GM18526 (cell line): ENCODE results near the gene FUBP3.

Experiments used
- POLR2A ChIP-seq: IDR thresholded peaks from 3 replicates; pipeline ENCODE4 v1.6.1; 2011; ENCODE audit not compliant: insufficient read length; ENCODE audit errors: extremely low read depth

FUBP3 gene

DNA sequence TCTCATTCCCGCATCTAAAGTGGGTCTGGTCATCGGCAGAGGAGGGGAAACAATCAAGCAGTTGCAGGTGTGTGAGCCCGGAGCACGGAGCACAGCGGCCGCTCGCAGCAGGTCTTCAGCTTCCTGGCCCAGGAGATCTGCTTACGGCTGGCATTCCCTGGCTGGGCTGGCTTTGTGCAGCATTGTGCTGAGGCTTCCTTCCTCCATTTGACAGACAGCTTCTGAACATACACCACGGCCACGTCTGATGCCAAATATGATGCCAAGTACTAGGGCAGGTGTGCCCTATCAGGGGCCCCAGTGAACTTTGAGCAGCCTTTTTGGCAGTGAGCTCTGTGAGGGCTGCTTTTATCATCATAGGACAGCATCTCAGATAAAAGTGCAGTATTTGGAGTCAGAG lies 37.1 kb downstream of the FUBP3 start:
- TF ChIP-seq POLR2A: no peak

DNA sequence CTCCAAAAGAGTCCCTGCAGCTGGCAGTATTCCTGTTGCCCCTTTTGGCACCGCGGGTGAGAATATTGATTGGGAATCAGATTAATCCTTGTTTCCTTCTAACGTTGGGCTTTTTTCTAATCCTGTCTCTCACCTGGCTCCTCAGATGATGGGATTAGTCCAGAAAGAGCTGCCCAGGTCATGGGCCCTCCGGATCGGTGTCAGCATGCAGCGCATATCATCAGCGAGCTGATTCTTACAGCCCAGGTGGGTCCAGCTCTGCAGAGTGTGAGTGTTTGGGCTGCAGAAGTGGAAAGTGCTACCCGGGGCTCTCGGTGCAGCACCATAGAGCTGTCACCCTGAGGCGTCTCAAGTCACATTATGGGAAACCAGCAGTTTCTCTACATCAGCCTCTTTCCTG lies 44.1 kb downstream of the FUBP3 start:
- TF ChIP-seq POLR2A: no peak

DNA sequence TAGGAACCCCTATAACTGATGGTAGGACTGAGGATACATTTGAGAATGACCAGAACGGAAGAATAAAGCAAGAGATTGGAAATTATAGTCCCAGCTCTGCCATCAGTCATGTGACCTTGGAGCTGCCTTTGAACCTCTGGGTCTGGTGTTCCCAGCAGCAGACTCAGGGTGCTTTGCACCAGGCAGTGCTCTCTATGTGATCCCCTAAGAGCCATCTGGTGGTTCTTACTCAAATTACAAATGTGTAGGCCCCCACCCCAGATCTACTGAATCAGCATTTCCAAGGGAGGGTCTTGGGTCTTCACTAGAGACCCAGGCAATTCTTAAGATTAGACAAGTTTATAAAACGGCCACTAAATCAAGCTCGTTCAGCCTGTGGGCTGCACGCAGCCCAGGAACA lies 44.8 kb downstream of the FUBP3 start:
- TF ChIP-seq POLR2A: no peak

DNA sequence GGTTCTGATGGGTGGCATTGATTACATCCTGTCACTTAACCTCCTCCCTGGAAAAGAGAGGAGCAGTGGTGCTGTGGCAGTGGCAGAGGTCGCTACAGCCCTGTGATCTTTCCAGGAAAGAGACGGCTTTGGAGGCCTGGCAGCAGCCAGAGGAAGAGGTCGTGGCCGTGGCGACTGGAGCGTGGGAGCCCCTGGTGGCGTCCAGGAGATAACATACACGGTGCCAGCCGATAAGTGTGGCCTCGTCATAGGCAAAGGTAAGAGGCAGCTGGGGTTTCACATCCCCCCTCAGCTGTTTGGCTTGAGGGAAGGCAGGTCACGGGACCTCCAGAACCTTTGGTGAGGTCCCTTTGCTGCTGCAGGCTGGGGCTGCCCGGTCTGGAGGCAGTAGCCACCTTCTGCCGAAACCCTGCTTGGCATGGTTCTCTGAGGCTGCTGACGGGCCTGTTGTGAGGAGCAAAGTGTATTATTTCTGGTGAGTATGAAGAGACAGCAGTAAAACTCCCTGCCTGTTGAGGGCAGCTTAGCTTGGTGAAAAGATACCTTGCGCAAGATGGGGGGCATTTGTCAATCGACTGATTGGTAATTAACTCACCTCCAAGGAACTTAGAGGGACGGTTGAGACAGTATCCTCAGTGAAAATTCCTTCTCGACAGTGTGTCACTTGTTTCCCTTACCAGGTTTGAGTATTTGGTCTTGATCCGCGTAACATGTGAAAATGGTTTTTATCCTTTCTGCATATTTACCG lies 47.0 kb downstream of the FUBP3 start:
- TF ChIP-seq POLR2A: no peak

DNA sequence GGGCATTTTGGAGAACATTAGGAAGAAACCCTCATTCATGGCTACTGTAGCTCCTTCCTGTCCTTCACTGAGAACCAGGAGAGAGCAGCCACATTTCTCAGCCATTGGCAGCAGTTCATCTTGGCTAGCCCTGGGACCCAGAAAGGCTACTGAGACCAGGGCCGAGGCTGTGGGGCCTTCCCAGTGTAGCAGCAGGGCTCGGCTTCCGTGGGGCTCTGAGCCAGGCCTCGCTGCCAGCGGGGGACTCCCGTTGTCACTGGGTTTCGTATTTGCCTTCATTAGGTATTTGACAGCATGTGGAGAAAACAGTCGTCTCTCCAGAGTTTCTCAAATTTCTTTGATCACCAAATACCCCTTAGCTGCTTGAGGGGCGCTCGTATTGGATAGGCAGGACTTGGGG lies 47.7 kb downstream of the FUBP3 start:
- no peak for TF ChIP-seq POLR2A

DNA sequence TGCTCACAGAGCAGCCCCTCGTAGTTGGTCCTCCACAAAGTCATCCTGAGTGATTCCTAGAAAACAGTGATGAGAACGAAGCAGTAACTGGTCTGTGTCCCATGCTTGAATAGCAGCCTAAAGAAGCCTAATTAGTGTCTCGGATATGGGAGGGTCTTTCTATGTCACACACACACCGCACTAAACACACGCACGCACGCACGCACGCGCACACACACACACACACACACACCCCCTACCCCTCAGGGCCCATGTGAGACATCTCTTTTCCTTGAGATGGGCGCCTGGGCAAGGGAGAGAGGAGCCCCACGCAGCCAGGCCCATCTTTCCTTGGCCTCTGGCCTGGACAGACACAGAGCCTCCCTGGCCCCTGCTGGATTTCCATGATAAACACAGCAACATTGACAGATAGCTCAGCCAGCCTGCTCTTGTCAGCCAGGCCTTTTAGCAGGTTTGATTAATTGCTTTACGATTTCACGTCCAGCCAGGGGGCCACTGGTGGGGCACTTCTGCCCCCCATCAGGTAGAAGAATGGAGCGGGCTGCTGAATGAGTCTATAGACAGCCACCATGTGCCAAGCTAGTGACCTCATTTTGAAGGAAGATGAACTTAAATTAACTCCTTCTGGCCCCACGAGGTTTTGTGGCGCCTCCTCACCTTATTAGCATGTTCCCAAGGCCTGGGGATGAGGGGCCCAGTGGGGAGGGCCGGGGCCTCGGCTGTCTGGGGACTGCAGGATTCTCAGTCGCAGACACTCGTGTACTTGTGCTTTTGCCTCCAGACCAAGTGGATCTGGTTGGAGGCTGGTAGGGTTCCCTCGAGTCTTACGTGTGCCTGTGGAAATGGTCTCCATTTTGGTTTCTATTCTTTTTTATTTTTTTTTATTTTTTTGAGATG lies 48.8 kb downstream of the FUBP3 start:
- no peak for TF ChIP-seq POLR2A

DNA sequence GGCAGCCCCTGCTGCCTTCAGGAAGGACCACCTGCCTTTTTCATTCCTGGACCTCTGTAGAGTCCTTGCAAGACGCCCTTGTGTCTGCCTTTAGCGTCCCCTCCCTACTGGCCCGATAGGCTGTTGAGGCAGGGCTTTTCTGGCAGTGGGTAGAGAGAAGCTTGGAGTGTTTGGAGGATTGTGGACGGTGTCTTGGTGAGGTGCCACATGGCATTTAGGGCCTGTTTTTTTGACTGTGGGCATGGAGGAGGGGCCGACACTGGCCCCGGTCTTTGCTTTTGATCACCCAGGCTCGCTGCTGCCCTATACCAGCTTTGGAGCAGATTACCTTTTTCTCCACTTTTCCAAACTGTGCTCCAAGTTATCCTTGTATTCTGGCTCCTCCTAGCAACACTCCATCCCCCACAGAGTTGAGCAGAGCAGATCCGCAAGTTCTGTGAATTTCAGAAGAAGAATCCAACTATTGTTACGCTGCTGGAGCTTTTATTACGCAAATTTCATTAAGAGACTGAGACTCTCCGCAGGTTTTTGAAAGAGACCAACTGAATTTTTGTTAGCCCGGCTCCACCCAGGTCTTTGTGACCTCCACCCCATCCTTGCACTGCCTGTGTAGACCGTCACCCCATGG lies 50.2 kb downstream of the FUBP3 start:
- TF ChIP-seq POLR2A: no peak

DNA sequence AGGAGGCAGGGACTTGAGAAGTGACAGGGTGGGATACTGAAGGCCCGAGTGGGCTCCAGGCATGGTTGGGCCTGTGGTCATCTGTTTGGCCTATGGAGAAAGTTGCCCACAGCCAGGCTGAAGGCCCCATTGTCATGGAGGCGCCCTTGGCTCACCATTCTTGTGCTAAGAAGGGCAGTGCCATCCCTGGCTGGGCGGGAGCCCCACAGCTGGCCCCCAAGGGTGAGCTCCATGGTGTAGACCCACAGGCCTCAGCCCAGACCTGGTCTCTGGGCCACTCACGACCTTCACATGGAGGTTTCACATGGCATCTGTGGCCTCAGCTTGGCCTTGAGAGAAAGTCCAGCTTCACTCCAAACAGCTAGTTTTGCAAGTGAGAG lies 50.7 kb downstream of the FUBP3 start:
- no peak for TF ChIP-seq POLR2A

DNA sequence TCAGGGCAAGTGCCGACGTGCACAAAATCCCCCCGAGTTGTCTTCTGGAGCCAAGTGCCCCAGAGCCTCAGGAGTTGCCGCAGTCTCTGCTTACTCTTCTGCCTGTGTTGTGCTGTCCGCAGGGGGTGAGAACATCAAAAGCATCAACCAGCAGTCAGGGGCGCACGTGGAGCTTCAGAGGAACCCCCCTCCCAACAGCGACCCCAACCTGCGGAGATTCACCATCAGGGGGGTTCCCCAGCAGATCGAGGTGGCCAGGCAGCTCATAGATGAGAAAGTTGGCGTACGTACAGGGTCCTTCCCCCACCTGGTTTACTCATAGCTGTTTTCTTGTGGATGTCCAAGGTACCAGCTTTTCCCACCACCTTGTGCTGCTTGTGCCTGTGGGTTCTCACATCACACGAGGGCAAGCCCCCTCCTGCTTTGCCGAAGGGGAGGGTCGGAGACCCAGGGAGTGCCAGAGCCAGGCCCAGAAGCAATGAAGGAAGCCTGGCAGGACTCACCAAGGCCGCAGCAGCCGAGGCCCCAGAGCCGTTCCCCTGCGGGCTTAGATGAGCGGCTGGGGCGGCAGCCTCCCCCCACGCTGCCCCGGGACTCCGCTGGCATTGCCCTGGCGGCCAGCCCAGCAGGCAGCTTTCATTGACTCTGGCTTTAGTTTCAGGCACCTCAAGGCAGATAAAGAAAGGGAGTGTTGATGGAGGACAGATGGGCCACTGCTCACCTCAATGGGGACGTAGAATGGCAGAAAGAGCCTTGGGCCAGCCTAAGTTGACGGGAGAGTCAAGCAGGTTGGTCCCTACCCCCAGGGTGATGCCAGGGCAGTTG lies 51.3 kb downstream of the FUBP3 start:
- no peak for TF ChIP-seq POLR2A

DNA sequence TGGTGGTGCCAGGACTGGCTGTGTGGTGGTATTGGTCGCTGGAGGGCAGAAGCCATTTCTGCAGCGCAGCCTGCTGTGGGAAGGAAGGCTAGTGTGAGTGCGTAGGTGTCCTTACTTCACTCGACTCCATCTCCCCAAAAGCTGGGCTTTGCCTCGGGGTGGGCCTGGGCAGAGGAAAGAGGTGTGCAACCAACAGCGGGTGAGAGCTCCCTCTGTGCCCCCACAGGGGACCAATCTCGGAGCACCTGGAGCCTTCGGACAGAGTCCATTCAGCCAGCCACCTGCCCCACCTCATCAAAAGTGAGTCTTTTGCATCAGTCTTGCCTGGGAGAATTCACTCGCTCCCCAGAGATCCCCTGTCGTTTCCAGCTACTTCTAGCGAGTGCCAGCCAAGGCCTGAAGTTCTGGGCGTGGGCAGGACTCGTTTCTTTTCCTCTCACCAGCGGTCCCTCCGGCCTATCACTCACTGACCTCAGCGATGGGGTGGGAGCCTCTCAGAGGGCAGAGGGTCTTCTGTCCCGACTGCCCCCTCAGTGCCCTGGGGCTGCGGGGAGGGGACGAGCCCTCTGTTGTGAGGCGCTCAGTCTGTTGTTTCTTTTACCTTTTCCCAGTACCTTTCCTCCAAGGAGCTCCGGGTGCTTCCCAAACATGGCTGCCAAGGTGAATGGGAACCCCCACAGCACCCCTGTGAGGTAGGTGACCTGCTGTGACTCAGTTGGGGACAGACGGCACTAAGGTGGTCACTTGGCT lies 52.1 kb downstream of the FUBP3 start:
- no peak for TF ChIP-seq POLR2A

DNA sequence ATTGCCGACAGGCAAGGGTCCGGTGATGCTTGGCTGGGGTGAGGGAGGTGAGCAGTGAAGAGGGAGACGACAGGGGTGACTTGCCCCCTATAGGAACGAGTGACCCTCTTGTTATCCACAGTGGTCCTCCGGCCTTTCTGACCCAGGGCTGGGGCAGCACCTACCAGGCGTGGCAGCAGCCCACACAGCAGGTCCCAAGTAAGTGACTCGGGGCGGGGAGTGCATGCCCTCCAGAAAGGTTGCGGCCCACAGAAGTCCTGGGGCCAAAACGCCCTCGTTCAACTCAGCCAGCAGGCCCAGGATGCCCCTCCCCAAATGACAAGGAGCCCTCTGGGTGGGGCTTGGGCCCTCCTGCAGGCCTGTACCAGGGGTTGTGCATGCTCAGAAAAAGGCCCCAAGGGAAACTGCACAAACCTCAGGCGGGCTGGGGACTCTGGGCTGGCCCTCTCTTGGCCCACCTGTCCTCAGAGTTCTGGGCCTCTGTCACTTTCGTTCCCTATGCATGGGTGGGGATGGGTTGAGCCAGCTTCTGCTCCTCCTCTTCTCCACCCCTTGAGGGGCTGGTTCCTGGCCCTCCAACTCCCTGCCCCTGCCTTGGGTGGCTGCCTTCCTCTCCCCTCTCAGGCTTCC lies 52.8 kb downstream of the FUBP3 start:
- no peak for TF ChIP-seq POLR2A

DNA sequence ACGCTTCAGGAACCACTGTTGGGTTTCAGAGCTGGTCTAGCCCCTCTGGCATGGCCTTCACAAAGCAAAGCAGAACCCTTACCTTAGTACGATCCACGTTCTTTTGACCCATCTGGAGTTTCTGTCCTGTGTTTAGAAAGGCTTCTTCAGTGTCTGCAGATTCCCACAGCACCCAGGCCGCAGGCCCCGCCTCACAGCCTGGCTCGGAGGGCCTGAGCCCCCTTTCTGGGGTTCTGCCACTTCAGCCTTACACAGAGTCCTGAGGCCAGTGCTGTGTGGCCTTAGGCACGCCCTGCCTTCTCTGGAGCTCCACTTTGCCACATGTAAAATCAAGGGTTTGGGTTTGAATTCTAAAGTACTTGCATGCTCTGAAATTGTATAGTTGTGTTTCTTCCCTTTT lies 53.5 kb downstream of the FUBP3 start:
- TF ChIP-seq POLR2A: no peak

DNA sequence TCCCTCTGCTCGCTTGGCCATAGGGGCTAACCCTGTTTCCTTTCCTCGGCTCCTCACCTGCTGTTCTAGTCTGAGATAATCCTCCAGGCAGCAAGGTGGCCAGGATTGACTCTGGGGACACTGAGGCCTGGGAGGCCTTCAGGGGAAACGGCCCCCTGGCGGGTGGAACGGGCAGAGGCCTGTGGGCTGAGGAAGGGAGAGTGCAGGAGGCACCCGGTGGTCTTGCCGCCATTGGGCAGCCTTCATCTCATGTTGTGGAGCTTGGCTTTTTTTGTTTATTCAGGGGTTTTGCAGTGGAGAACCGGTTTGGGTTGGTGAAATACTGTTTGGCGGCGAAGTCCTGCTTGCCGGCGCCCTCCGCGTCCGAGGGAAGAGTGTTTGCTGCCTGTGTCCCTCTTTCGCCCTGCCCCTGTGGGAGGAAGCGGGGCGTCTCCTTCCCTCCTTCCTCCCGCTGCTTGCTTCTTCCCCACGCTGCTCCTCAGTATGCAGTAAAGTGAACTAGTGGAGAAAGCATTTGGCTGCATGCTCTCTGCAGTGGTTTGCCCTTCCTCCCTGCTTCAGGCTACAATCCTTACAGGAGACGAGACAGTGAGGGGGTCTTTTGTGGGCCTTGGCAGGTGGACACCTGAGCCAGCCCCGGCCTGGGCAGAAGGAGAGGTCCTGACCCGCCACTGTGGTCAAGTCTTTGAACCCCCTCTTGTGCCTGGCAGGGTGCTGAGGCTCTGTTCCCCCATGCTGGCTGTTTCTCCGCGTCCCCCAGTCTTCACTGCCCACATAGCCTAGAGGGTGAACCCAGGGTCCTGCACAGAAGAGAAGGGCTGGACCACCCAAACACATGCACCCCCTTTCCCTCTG lies 54.2 kb downstream of the FUBP3 start:
- TF ChIP-seq POLR2A: no peak
